Suprapubic skin (tissue), 4 donors: ENCODE data around the gene DCST2. TPM values are rescaled to one million over a fixed set of nuclear protein-coding genes. Genes with fewer than 3 reads are reported as not detected.

Experiments used
- DNase-seq, 2 donors: peaks; one replicate each; pipeline ENCODE4 v3.0.0-alpha.2; 2019; ENCODE audit warnings: low spot score in 2 of 2
- H3K27ac ChIP-seq: fragments of 200-600 bp; sonication (generic); one replicate; pipeline ENCODE4 v1.5.1; 2019
- H3K27me3 ChIP-seq: fragments of 200-600 bp; sonication (generic); one replicate; pipeline ENCODE4 v1.5.1; 2019
- H3K36me3 ChIP-seq: fragments of 200-600 bp; sonication (generic); one replicate; pipeline ENCODE4 v1.5.1; 2019
- H3K4me1 ChIP-seq: fragments of 200-600 bp; sonication (generic); one replicate; pipeline ENCODE4 v1.5.1; 2019
- H3K4me3 ChIP-seq: fragments of 200-600 bp; sonication (generic); one replicate; pipeline ENCODE4 v1.5.1; 2019; ENCODE audit warnings: mild to moderate bottlenecking
- H3K9me3 ChIP-seq: fragments of 200-600 bp; sonication (generic); one replicate; pipeline ENCODE4 v1.5.1; 2019
- EP300 ChIP-seq: sonication (generic); formaldehyde crosslinking; IDR thresholded peaks from one replicate; pipeline ENCODE4 v1.6.1; 2017; ENCODE audit warnings: antibody characterized with exemption
- POLR2A ChIP-seq, 2 donors: fragments of 450-650 bp; IDR thresholded peaks; one replicate each; pipeline ENCODE4 v1.6.1; 2017; ENCODE audit warnings: antibody characterized with exemption in 2 of 2, mild to moderate bottlenecking in 2 of 2, moderate library complexity in 2 of 2
- POLR2AphosphoS5 ChIP-seq, 3 donors: sonication (generic); formaldehyde crosslinking; IDR thresholded peaks; one replicate each; pipeline ENCODE4 v1.6.1; 2017; ENCODE audit warnings: antibody characterized with exemption in 3 of 3
- WGBS: methylation state at CpG from one replicate; pipeline ENCODE4 v1.1.5; 2018; 5-methylcytosine and 5-hydroxymethylcytosine counted together
- total RNA-seq, 4 donors: library from RNA; depleted of rRNA; stranded (reverse); fragments of >200 nt; gene quantifications; one replicate each; pipeline ENCODE4 v1.1.0, GENCODE V29; 2016
- TF ChIP-seq, protein P1 (sequence below), 2 donors: fragments of 200-600 bp in 1 of 2; fragments of 450-650 bp in 1 of 2; sonication (generic) in 1 of 2; IDR thresholded peaks; one replicate each; pipeline ENCODE4 v1.5.1; 2016 to 2019; ENCODE audit warnings: antibody characterized with exemption in 2 of 2, mild to moderate bottlenecking in 1 of 2, moderate library complexity in 1 of 2

Gene DCST2
- total RNA-seq, 4 donors from 2014 or later, result 13.4 to 36.0 (median 14.5) TPM

DNA sequence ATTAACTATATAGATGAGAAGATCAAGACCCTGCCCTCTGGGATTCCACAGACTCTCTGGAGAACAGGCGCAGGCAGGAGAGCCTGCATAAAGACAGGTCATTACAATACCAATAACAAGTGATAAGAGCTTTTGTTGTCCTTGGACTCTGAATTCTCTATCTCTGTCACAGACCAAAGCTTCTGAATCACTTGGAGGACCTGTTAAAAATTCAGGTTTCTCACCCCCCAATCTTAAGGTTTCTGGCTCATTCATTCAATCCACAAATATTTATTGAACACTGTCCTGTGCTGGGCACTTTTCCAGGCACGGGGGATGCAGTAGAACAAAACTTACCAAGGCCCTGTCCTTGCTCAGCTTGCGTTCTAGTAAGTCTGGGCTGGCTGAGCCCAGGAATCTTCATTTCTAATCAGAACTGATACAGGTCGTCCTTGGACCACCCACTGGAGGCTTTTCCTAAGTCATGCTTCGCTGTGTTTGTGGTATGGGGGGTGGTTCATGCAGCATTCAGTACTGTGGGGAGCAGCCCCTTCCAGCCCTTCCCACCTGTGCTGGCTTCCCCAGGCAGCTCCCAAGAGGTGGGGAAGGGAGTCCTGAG is 31.4 kb upstream of the DCST2 start:
- Histone ChIP-seq H3K9me3 (no peaks in the 10 kb centered on the region), H3K4me1 (peaks cover 49% of the 10 kb centered on the region), H3K27me3 (no peaks in the 10 kb centered on the region), H3K27ac (no peak overlapping the region), H3K4me3 (peak overlapping the region; percentile 63), H3K36me3 (peaks cover 27% of the 10 kb centered on the region)
- peak in 1 of 2 donors; percentile 51 for DNase-seq
- WGBS, result 69% methylated on average over 5 of the region's 5 CpGs
- no peak for TF ChIP-seq POLR2A (IDR thresholded peaks at IDR 0.05)
- no peak for TF ChIP-seq POLR2AphosphoS5 (IDR thresholded peaks at IDR 0.05)
- no peak for TF ChIP-seq EP300
- TF ChIP-seq, protein P1, sequence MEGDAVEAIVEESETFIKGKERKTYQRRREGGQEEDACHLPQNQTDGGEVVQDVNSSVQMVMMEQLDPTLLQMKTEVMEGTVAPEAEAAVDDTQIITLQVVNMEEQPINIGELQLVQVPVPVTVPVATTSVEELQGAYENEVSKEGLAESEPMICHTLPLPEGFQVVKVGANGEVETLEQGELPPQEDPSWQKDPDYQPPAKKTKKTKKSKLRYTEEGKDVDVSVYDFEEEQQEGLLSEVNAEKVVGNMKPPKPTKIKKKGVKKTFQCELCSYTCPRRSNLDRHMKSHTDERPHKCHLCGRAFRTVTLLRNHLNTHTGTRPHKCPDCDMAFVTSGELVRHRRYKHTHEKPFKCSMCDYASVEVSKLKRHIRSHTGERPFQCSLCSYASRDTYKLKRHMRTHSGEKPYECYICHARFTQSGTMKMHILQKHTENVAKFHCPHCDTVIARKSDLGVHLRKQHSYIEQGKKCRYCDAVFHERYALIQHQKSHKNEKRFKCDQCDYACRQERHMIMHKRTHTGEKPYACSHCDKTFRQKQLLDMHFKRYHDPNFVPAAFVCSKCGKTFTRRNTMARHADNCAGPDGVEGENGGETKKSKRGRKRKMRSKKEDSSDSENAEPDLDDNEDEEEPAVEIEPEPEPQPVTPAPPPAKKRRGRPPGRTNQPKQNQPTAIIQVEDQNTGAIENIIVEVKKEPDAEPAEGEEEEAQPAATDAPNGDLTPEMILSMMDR (IDR thresholded peaks at IDR 0.05), result no peak

DNA sequence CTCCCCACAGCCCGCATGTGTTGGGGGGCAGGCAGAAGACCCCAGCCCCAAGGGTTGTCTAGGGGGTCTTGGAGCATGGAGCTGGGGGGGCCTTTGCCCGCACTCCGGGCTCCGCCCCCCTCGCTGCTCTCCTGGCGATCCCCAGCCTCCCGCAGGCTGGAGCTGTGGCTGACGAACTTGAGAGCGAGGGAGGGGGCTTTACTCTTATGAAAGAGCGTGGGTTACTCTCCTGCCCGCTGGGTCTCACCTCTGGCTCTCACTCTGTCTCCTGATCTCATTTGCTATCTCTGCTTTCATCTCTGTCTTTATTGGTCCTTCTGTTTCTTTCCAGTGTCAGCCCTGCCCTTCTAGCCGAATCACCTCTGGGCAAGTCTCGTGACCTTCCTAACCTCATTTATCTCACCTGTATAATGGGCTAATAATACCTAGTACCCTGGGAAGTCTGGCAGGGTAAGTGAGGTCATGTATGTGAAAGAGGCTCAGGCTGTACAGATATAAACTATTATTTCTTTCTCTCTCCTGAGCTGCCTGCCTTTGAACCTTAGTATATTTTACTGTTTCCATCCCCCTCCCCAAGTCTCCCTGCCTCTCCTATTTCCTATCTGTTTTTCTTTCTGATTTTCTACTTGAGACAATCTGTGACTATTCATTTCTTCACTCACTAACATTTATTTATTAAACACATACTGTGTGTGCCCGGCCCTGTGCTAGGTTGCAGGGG is 30.7 kb upstream of the DCST2 start:
- Histone ChIP-seq H3K27me3 (no peaks in the 10 kb centered on the region), H3K36me3 (peaks cover 34% of the 10 kb centered on the region), H3K9me3 (no peaks in the 10 kb centered on the region), H3K27ac (peak overlapping the region; percentile 80), H3K4me1 (peaks cover 43% of the 10 kb centered on the region), H3K4me3 (peak overlapping the region; percentile 63)
- no peak for DNase-seq
- WGBS, result 13% methylated on average over 8 of the region's 14 CpGs
- no peak for TF ChIP-seq POLR2A (IDR thresholded peaks at IDR 0.05)
- TF ChIP-seq, protein P1 (IDR thresholded peaks at IDR 0.05), result no peak

DNA sequence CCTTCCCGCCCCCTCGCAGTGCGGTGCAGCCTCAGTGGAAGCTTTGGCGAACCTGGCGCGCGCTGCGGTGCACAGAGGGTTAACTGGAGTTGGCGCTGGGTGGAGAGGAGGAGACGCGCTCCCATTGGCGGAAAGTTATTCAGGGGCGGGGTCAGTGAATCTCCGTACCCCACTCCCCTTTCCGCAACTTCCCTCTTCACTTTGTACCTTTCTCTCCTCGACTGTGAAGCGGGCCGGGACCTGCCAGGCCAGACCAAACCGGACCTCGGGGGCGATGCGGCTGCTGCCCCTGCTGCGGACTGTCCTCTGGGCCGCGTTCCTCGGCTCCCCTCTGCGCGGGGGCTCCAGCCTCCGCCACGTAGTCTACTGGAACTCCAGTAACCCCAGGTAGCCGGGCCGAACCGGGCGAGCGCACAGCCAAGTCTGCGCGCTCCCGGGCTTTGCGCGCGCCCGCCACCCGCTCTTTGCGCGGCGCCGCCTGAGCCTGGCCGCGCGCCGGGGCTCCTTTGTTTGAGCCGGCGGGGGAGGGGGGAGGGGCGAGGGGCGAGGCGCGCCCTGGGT is 30.0 kb upstream of the DCST2 start, which contains the start of gene EFNA4:
TSS of gene EFNA4 (plus strand) at position 191 of the 561 bp plus-strand sequence. CDS start at position 275, 84 bp downstream.
- Histone ChIP-seq H3K36me3 (peaks cover 34% of the 10 kb centered on the region), H3K4me3 (peak within 1 kb of the TSS; percentile 63), H3K4me1 (peaks cover 43% of the 10 kb centered on the region), H3K9me3 (no peaks in the 10 kb centered on the region), H3K27me3 (no peaks in the 10 kb centered on the region), H3K27ac (peak within 1 kb of the TSS; percentile 80)
- whole genome bisulfite sequencing, result under 1% methylated on average over 23 of the region's 57 CpGs
- DNase-seq, result peak; percentile 91 to 95
- TF ChIP-seq EP300, result no peak
- peak in 1 of 2 donors; percentile 34 for TF ChIP-seq POLR2A (IDR thresholded peaks at IDR 0.05)
- peak in 1 of 3 donors; percentile 36 for TF ChIP-seq POLR2AphosphoS5 (IDR thresholded peaks at IDR 0.05)

DNA sequence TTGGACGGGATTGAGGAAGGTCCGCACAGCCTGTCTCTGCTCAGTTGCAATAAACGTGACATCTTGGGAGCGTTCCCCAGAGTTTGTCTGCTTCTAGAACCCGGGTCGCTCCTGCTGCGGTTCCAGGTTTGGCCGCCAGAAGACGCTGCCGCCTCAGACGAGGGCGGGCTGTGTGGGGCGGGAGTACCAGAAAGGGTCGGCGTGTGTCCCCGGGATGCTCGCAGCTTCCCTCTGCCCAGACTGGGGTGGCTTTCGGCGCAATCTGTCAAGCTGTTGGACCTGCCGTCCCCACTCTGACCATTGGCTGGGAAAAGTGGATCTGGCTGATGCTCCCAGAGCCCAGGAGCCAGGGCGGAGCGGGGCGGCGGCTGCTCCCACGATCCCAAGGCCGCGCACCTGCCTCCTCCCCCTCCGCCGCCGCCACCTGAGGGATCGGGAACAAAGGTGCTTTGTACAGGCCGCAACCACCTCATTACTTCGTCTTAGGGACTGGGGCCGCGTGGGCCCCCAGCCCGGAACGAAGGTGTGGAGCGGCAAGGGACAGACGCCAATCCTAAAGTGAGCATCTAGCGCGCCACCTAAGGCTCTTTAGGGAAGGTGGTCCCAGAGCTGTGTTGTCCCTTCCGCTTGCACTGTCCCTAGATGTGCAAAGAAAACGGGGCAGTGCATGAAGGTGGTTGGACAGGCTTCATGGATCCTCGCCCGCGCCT is 29.3 kb upstream of the DCST2 start:
- H3K4me1 ChIP-seq, result peaks cover 43% of the 10 kb centered on the region
- TF ChIP-seq, protein P1 (IDR thresholded peaks at IDR 0.05), result peak; percentile 46 to 87
- no peak for TF ChIP-seq POLR2A (IDR thresholded peaks at IDR 0.05)
- WGBS, result 3% methylated on average over 26 of the region's 46 CpGs
- no peaks in the 10 kb centered on the region for H3K9me3 ChIP-seq
- H3K27ac ChIP-seq, result peak overlapping the region; percentile 80
- H3K4me3 ChIP-seq, result peak overlapping the region; percentile 63
- H3K36me3 ChIP-seq, result peaks cover 39% of the 10 kb centered on the region
- no peaks in the 10 kb centered on the region for H3K27me3 ChIP-seq
- DNase-seq, result peak in 1 of 2 donors; percentile 81

DNA sequence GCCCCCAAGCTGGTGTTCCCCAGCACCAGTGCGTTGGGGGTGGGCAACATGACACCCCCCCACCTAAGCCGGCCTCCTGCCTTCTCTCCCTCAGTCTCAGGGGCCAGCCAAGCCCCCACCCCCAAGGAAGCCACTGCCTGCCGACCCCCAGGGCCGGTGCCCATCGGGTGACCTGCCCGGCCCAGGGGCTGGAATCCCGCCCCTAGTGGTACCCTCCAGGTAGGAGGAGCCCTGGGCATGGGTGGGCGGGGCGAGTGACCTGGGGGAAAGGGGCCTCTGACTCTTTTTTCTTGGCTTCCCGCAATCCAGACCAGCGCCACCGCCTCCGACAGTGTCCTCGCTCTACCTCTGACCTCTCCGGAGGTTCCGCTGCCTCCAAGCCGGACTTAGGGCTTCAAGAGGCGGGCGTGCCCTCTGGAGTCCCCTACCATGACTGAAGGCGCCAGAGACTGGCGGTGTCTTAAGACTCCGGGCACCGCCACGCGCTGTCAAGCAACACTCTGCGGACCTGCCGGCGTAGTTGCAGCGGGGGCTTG is 28.6 kb upstream of the DCST2 start:
- Histone ChIP-seq H3K4me1 (peaks cover 43% of the 10 kb centered on the region), H3K4me3 (peak overlapping the region; percentile 63), H3K27ac (peak overlapping the region; percentile 80), H3K27me3 (no peaks in the 10 kb centered on the region), H3K9me3 (no peaks in the 10 kb centered on the region), H3K36me3 (peaks cover 44% of the 10 kb centered on the region)
- DNase-seq, result peak in 1 of 2 donors; percentile 73
- 52% methylated on average over 23 of the region's 29 CpGs for WGBS
- TF ChIP-seq, protein P1 (IDR thresholded peaks at IDR 0.05), result no peak
- no peak for TF ChIP-seq POLR2A (IDR thresholded peaks at IDR 0.05)
- TF ChIP-seq EP300, result no peak
- TF ChIP-seq POLR2AphosphoS5 (IDR thresholded peaks at IDR 0.05), result no peak
